Choroid plexus epithelial cell (primary cell): ENCODE data around the gene IMMP2L.

ENCODE experiments used
- DNase-seq: peaks from one replicate; pipeline ENCODE4 v3.0.0-alpha.2; 2010; ENCODE audit warnings: low read depth
- H3K4me3 ChIP-seq: 2 replicates; pipeline ENCODE4 v1.5.1; 2011; ENCODE audit warnings: low read depth, mild to moderate bottlenecking, control low read depth, low read length, moderate library complexity
- TF ChIP-seq, protein P1 (sequence below): conservative IDR thresholded peaks from 2 replicates; pipeline ENCODE4 v1.5.1; 2011; ENCODE audit warnings: low read depth, mild to moderate bottlenecking, control low read depth, inconsistent platforms, low read length, moderate library complexity

IMMP2L gene

DNA sequence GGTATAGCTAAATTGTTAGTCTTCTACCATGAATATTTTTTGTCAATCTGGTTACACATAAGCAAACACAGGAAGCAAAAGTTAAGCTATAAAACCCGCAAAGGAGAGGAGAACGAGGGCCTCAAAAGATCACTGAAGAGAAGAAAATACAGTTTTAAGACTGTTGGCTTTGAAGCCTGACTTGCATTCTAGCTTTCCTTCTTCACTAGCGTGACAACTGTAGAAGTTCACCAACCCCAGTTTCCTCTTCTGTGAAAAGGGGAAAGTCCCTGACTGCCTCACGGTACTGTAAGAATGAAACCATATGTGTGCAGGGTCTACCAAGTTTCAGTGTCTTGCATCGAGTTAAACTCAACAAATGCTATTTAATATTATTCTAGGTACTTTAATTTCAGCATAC lies 478.9 kb downstream of the IMMP2L start:
- no peak overlapping the region for H3K4me3 ChIP-seq
- DNase-seq, result peak; percentile 74
- TF ChIP-seq, protein P1, sequence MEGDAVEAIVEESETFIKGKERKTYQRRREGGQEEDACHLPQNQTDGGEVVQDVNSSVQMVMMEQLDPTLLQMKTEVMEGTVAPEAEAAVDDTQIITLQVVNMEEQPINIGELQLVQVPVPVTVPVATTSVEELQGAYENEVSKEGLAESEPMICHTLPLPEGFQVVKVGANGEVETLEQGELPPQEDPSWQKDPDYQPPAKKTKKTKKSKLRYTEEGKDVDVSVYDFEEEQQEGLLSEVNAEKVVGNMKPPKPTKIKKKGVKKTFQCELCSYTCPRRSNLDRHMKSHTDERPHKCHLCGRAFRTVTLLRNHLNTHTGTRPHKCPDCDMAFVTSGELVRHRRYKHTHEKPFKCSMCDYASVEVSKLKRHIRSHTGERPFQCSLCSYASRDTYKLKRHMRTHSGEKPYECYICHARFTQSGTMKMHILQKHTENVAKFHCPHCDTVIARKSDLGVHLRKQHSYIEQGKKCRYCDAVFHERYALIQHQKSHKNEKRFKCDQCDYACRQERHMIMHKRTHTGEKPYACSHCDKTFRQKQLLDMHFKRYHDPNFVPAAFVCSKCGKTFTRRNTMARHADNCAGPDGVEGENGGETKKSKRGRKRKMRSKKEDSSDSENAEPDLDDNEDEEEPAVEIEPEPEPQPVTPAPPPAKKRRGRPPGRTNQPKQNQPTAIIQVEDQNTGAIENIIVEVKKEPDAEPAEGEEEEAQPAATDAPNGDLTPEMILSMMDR, result no peak

DNA sequence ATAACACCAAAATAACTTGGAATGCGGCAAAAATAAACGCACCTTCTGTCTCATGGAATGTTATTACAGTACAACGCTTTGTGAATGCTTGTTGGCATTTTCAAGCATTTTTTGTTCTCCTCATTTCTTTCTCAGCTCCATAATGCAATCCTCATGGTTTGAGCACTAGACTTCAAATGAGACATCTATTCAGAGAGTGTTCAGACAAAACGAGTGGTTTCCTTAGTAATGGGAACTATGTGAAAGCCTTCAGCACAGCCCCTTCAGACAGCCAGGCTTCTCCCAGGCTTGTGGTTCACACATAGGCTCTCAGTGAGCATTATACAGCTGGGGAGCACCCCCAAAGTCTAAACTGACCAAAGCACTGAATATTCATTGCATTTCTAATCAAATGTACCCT lies 479.9 kb downstream of the IMMP2L start:
- DNase-seq, result peak; percentile 65
- TF ChIP-seq, protein P1, result no peak
- H3K4me3 ChIP-seq, result no peak overlapping the region

DNA sequence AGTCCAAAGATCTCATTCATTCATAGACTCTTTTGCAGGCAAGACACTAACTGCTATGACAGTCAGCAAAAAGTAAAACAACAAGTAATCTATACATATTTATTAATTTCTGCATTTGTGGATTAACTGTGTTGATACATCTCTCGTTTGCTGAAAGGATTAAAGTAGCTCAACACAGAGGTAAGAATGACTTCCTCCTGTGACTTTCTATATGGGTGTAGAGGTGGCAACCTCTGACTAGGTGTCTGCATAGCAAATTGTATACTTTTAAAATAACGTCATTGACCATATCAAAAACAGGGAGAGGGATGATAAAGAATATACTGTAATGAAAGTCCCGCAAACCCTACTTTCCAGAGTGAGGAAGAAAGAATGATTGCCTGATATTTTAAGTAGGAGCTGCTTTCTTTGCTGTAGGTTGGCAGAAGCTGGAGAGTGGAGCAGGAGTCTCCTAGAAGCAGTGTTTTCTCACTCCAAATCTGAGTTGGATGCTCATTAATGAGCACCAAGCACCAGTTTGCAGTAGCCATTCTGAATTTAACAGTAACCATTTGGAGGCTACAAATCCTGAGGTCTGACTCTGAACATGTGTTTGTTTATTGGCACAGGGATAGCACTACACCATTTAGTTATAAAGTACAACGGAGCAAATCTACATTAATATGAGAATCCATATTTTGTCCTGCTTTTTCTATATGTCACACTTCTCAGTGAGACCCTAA lies 480.6 kb downstream of the IMMP2L start:
- no peak for DNase-seq
- TF ChIP-seq, protein P1, result no peak
- no peak overlapping the region for H3K4me3 ChIP-seq

DNA sequence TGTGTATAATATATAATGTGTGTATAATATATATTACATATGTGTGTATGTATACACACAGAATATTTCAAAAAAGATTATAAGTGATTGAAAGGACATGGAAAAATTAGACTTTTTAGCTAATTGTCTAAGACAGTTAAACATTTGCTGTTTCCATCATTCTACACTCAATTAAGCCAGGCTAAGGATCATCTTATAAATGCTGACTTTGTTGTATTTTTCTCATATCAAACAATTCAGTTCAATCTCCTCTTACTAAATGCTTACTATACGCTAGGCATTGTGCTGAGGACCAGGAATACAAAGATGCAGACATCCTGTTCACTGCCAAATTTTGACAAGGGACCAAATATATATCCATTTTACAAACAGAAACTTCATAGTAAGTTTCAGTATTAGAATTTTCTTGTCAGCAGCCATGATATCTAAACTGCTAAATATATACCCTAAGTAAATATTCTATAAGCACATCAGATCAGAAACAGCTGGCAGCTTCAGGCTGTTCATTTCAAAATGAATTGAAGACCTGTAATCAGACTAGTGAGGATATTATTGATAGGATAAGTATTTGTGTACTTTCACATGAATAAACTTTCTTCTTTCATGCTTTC lies 481.7 kb downstream of the IMMP2L start:
- DNase-seq, result no peak
- TF ChIP-seq, protein P1, result no peak
- no peak overlapping the region for H3K4me3 ChIP-seq

DNA sequence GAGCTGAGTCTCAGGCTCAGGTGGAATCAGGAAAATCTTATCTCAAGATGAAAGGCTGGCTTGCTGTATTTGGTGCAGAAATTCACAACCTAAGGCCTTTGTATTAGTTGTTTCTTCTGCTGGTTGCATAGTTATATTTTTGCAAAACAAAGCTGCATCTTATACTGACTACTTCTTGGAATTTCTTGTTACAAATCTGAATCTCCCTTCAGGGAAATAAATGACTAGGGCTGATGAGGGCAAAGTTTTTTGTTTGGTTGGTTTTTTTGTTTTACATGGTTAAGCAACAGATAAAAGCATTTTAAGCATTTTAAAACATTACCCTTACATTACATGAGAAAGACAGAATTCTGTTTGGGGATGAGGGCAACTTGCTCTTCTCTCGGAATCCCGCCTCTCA lies 485.3 kb downstream of the IMMP2L start:
- TF ChIP-seq, protein P1, result no peak
- no peak for DNase-seq
- no peak overlapping the region for H3K4me3 ChIP-seq

DNA sequence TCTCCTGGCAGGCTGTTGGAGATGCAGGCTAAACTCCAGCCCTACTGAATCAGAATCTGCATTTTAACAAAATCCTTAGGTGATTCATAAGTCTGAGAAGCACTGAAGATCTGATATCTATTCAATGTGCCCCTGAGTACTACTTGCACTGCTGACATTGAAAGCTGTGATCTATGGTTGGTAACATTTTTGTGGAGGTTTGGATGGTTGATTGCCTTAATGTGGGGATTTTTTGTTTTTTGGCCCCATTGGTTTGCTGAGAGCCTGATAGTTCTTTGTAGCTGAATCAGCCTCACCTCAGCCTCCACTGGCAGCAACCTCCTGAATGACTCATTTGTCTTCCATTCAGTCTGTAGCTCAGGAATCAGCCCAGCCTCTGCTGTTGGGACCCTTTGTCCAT lies 486.1 kb downstream of the IMMP2L start:
- TF ChIP-seq, protein P1, result no peak
- peak; percentile 40 for DNase-seq

DNA sequence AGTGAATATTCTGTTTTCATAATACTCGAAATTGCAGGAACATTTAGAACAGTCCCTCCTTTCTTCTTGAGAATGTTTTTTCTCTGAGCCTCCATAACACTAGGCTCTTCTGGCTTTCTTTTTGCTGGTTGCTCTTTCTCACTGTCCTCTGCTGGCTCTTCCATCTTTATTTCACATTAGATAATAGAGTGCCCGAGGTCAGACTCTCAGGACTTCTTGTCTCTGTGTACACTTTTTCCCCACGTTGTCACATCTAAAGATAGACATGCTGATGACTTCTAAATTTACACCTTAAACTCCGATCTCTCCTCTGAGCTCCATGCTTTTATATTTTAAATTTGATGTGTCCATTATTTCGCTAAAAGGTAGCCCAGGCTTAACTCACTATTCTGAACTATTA lies 486.8 kb downstream of the IMMP2L start:
- TF ChIP-seq, protein P1, result no peak
- H3K4me3 ChIP-seq, result no peak overlapping the region
- no peak for DNase-seq

More for the DNA sequence above, 486.1 kb downstream of the IMMP2L start:
- H3K4me3 ChIP-seq, result no peak overlapping the region
